HepG2 (cell line): ENCODE data around the gene TNNT1. TPM values are rescaled to one million over a fixed set of nuclear protein-coding genes. Genes with fewer than 3 reads are reported as not detected.

Experiments
- ATAC-seq: fragments of 200-7000 bp; cut with Tn5 transposase; 3 replicates; pipeline ENCODE4 v1.9.1; 2020; ENCODE audit warnings: mild to moderate bottlenecking, moderate library complexity
- BruUV-seq: library from RNA; stranded (reverse); fragments of 400-500 nt; replicated peaks from 2 replicates; lab custom pipeline; 2021; lab: Mats Ljungman, UMichigan
- CTCF ChIA-PET: fragments of 300-600 bp; formaldehyde crosslinking; extraction: SDS; loops from one replicate; lab custom pipeline; 2021; ENCODE audit warnings: low total read pairs, inconsistent platforms, low intra/inter-chr PET ratio; lab: Yijun Ruan, JAX
- POLR2A ChIA-PET: fragments of 350-600 bp; sonication (Branson Sonifier 250); formaldehyde crosslinking; loops from one replicate; lab custom pipeline; 2020; ENCODE audit warnings: antibody characterized with exemption, inconsistent platforms; lab: Yijun Ruan, JAX
- DNase-seq: peaks from one replicate; pipeline ENCODE4 v3.0.0-alpha.2; 2015; ENCODE audit warnings: low spot score
- FAIRE-seq: peaks from 3 replicates; lab custom pipeline; 2011; peaks lifted over from hg19 to GRCh38; lab: Jason Lieb, UNC
- H2AFZ ChIP-seq: one replicate; pipeline ENCODE4 v1.6.1; 2011; ENCODE audit warnings: low read length, inconsistent platforms
- H3K27ac ChIP-seq: fragments of 300-600 bp; 3 replicates; pipeline ENCODE4 v1.8.0; 2011; ENCODE audit warnings: mixed run types, mild to moderate bottlenecking, mixed read lengths, low read length, inconsistent platforms; ENCODE audit not compliant: insufficient read depth; ENCODE audit errors: extremely low read length
- H3K27me3 ChIP-seq, 2 experiments: fragments of 200-600 bp in 1 of 2; 2 replicates in 1 of 2; 3 replicates in 1 of 2; pipeline versions ENCODE4 v1.6.0 to v1.8.0; 2011; ENCODE audit warnings: low read length in 2 of 2, mild to moderate bottlenecking in 2 of 2, moderate library complexity in 2 of 2, inconsistent platforms in 1 of 2; ENCODE audit not compliant: insufficient read depth in 2 of 2, control insufficient read depth in 1 of 2
- H3K36me3 ChIP-seq, 2 experiments: fragments of 200-600 bp in 1 of 2; replicated peaks in 1 of 2; 2 replicates in 1 of 2; 3 replicates in 1 of 2; pipeline versions ENCODE4 v1.5.1 to v1.8.0; 2011; ENCODE audit warnings: low read length in 2 of 2, inconsistent platforms in 1 of 2; ENCODE audit not compliant: insufficient read depth in 2 of 2, control insufficient read depth in 1 of 2
- H3K4me1 ChIP-seq: 2 replicates; pipeline ENCODE4 v1.5.1; 2012; ENCODE audit warnings: low read length, inconsistent platforms; ENCODE audit not compliant: insufficient read depth
- H3K4me2 ChIP-seq: 2 replicates; pipeline ENCODE4 v1.6.0; 2011; ENCODE audit warnings: low read depth, low read length, inconsistent platforms
- H3K4me3 ChIP-seq, 3 experiments: fragments of 200-600 bp in 1 of 3; sonication (generic), shearing (Covaris generic) in 1 of 3; replicated peaks in 1 of 3; 2 replicates each; pipeline ENCODE4 v1.5.1; 2011 to 2016; ENCODE audit warnings: low read length in 3 of 3, inconsistent platforms in 2 of 3, low read depth in 2 of 3, mild to moderate bottlenecking in 2 of 3, control low read depth in 1 of 3, mixed read lengths in 1 of 3; ENCODE audit not compliant: insufficient read depth in 1 of 3
- H3K79me2 ChIP-seq: one replicate; pipeline ENCODE4 v1.6.1; 2011; ENCODE audit warnings: low read length, inconsistent platforms; ENCODE audit not compliant: insufficient read depth
- H3K9ac ChIP-seq: 2 replicates; pipeline ENCODE4 v1.6.0; 2011; ENCODE audit warnings: mild to moderate bottlenecking, low read depth, low read length, inconsistent platforms; ENCODE audit not compliant: insufficient read depth
- H3K9me3 ChIP-seq: 2 replicates; pipeline ENCODE4 v1.5.1; 2012; ENCODE audit warnings: mild to moderate bottlenecking, low read length
- H4K20me1 ChIP-seq: 2 replicates; pipeline ENCODE4 v1.6.0; 2011; ENCODE audit warnings: inconsistent platforms, mild to moderate bottlenecking, low read length, moderate library complexity; ENCODE audit not compliant: insufficient read depth
- EZH2 ChIP-seq: conservative IDR thresholded peaks from 2 replicates; pipeline ENCODE4 v1.6.1; 2012; ENCODE audit warnings: mild to moderate bottlenecking, low read depth, low read length, moderate library complexity
- ISX ChIP-seq: sonication (generic); formaldehyde crosslinking; conservative IDR thresholded peaks from 2 replicates; pipeline ENCODE4 v1.5.0; 2020; ENCODE audit warnings: missing genetic modification reagents
- RBAK ChIP-seq: sonication (generic); formaldehyde crosslinking; IDR thresholded peaks from 2 replicates; pipeline ENCODE4 v1.5.1; 2020; ENCODE audit warnings: mild to moderate bottlenecking, missing genetic modification reagents
- ZBTB3 ChIP-seq: sonication (generic); formaldehyde crosslinking; IDR thresholded peaks from 2 replicates; pipeline ENCODE4 v1.4.0; 2020; ENCODE audit warnings: low read depth, mild to moderate bottlenecking, moderate library complexity, missing genetic modification reagents, borderline replicate concordance
- ZEB1 ChIP-seq: IDR thresholded peaks from 2 replicates; pipeline ENCODE4 v1.6.1; 2012; ENCODE audit warnings: mild to moderate bottlenecking, low read depth, inconsistent platforms; ENCODE audit not compliant: insufficient replicate concordance
- ZFP62 ChIP-seq: sonication (generic); formaldehyde crosslinking; IDR thresholded peaks from 2 replicates; pipeline ENCODE4 v1.4.0; 2020; ENCODE audit warnings: missing genetic modification reagents
- ZNF10 ChIP-seq: sonication (generic); formaldehyde crosslinking; IDR thresholded peaks from 2 replicates; pipeline ENCODE4 v1.4.0; 2020; ENCODE audit warnings: mild to moderate bottlenecking, low read depth, missing genetic modification reagents, borderline replicate concordance
- ZNF547 ChIP-seq: sonication (generic); formaldehyde crosslinking; IDR thresholded peaks from 2 replicates; pipeline ENCODE4 v1.5.1; 2020; ENCODE audit warnings: mild to moderate bottlenecking, missing genetic modification reagents
- ZNF563 ChIP-seq: sonication (generic); formaldehyde crosslinking; IDR thresholded peaks from 2 replicates; pipeline ENCODE4 v1.8.0; 2022; ENCODE audit warnings: mild to moderate bottlenecking, moderate library complexity, missing genetic modification reagents
- WGBS: methylation state at CpG from one replicate; pipeline ENCODE4 v1.1.6; 2017; ENCODE audit warnings: low lambda C conversion rate; 5-methylcytosine and 5-hydroxymethylcytosine counted together
- in situ Hi-C: cut with HindIII; loops from 2 replicates; pipeline ENCODE4 v1.10.0; 2017; ENCODE audit warnings: low pct_unique_long_range_greater_than_20kb; ENCODE audit not compliant: extremely low pct_ligation_motif_present
- intact Hi-C: fragments of 100-400 bp; cut with micrococcal nuclease; formaldehyde crosslinking; loops from one replicate; pipeline ENCODE4 v1.10.0; 2022; ENCODE audit not compliant: unreplicated experiment
- polyA plus RNA-seq, 8 experiments: library from polyadenylated mRNA; depleted of rRNA in 3 of 8; stranded (reverse) in 7 of 8; unstranded in 1 of 8; fragments of >200 nt; fragmentation: Illumina TruSeq in 4 of 8; extraction: Trizol in 4 of 8; gene quantifications; 2 replicates each; pipeline versions ENCODE4 v1.2.1 to v1.2.3, GENCODE V29; 2011 to 2016; ENCODE audit warnings: low read depth in 4 of 8, missing spikeins in 1 of 8, mixed read lengths in 1 of 8; ENCODE audit not compliant: insufficient read depth in 1 of 8
- total RNA-seq, 5 experiments: library from RNA; depleted of rRNA; stranded (reverse); fragments of >200 nt; fragmentation: Illumina TruSeq; extraction: Trizol; gene quantifications; 2 replicates each; pipeline ENCODE4 v1.2.3, GENCODE V29; 2016; ENCODE audit warnings: low read depth in 1 of 5
- TF ChIP-seq, protein P1 (sequence below): sonication (generic); formaldehyde crosslinking; IDR thresholded peaks from 2 replicates; pipeline ENCODE4 v1.5.0; 2020; ENCODE audit warnings: mild to moderate bottlenecking, missing genetic modification reagents, moderate library complexity
- TF ChIP-seq, protein P2 (sequence below): sonication (generic); formaldehyde crosslinking; IDR thresholded peaks from 2 replicates; pipeline ENCODE4 v1.4.0; 2020; ENCODE audit warnings: missing genetic modification reagents
- TF ChIP-seq, protein P3 (sequence below): sonication (generic); formaldehyde crosslinking; IDR thresholded peaks from 2 replicates; pipeline ENCODE4 v1.5.0; 2020; ENCODE audit warnings: mild to moderate bottlenecking, missing genetic modification reagents

Gene TNNT1
- total and polyA plus RNA-seq, 2 of the 13 experiments (the other 11 are each of a cell fraction or from before 2014, with no cell fraction given) = 1.3 to 2.4 TPM

DNA sequence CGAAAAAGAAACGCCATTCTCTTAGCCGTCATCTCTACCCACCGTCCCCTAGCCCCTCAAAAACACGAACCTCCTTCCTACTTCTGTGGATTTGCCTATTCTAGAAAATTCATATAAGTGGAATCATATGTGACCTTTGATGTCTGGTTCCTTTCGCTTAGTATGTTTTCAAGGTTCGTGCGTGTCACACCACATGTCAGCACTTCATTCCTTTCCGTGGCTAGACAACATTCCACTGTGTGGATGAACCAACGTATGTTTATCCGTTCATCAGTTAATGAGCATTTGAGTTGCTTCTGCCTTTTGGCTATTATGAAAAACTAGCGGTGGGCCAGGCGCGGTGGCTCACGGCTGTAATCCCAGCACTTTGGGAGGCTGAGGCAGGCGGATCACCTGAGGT lies 17.6 kb downstream of the TNNT1 start:
- CTCF ChIA-PET = interaction anchor here (1.5 kb wide), 1 partner anchor 250 kb away, joined by 3 read pairs; no protein-coding TSS in a partner anchor
- no peak for FAIRE-seq

DNA sequence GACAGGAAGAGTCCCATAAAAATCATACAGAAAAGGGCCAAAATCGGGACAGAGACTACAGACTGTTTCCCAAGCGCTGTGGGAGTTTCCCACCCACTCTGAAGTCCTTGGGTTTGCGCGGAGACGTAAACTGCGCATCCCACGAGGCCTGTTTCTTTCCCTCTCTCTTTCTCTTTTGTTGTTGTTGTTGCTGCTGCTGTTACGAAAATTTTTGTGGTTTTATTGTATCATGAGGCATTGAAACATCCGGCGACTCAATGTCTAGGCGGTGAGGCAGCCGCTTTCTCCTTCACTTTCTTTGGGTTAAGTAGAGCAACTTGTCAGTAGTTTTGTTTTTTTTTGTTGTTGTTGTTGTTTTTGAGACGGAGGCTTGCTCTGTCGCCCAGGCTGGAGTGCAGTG lies 30.0 kb downstream of the TNNT1 start:
- ATAC-seq (no peak), FAIRE-seq (no peak), DNase-seq (no peak)
- H3K9ac ChIP-seq = no peak overlapping the region
- peaks cover 14% of the 10 kb centered on the region for H4K20me1 ChIP-seq
- POLR2A ChIA-PET = interaction anchor here (1.7 kb wide), 1 partner anchor 357 kb away, joined by 7 read pairs; the partner anchor contains the start of gene ZNF628
- 90% methylated on average over 14 of the region's 14 CpGs for WGBS
- intact Hi-C loops (no loop called here), in situ Hi-C loops (no loop called here)
- H2AFZ ChIP-seq = no peak overlapping the region
- no TSS peak for BruUV-seq
- H3K4me3 ChIP-seq = no peak overlapping the region
- no peaks in the 10 kb centered on the region for H3K9me3 ChIP-seq
- no peak overlapping the region for H3K27ac ChIP-seq
- CTCF ChIA-PET = no interaction called here
- H3K4me1 ChIP-seq = peaks cover 41% of the 10 kb centered on the region
- H3K27me3 ChIP-seq = peaks cover 0 to 14% of the 10 kb centered on the region in 2 experiments; a peak in 2 of 5 replicates
- H3K36me3 ChIP-seq = no peaks in the 10 kb centered on the region
- no peak overlapping the region for H3K4me2 ChIP-seq
- peaks cover 29% of the 10 kb centered on the region for H3K79me2 ChIP-seq
- TF ChIP-seq, protein P1, sequence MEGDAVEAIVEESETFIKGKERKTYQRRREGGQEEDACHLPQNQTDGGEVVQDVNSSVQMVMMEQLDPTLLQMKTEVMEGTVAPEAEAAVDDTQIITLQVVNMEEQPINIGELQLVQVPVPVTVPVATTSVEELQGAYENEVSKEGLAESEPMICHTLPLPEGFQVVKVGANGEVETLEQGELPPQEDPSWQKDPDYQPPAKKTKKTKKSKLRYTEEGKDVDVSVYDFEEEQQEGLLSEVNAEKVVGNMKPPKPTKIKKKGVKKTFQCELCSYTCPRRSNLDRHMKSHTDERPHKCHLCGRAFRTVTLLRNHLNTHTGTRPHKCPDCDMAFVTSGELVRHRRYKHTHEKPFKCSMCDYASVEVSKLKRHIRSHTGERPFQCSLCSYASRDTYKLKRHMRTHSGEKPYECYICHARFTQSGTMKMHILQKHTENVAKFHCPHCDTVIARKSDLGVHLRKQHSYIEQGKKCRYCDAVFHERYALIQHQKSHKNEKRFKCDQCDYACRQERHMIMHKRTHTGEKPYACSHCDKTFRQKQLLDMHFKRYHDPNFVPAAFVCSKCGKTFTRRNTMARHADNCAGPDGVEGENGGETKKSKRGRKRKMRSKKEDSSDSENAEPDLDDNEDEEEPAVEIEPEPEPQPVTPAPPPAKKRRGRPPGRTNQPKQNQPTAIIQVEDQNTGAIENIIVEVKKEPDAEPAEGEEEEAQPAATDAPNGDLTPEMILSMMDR (CRISPR knock-in tag) = no peak
- TF ChIP-seq RBAK (CRISPR knock-in tag) (no peak), ZFP62 (no peak), ZEB1 (no peak), ISX (CRISPR knock-in tag) (no peak), EZH2 (no peak), ZBTB3 (CRISPR knock-in tag) (no peak), ZNF563 (CRISPR knock-in tag) (no peak)
- TF ChIP-seq, protein P2, sequence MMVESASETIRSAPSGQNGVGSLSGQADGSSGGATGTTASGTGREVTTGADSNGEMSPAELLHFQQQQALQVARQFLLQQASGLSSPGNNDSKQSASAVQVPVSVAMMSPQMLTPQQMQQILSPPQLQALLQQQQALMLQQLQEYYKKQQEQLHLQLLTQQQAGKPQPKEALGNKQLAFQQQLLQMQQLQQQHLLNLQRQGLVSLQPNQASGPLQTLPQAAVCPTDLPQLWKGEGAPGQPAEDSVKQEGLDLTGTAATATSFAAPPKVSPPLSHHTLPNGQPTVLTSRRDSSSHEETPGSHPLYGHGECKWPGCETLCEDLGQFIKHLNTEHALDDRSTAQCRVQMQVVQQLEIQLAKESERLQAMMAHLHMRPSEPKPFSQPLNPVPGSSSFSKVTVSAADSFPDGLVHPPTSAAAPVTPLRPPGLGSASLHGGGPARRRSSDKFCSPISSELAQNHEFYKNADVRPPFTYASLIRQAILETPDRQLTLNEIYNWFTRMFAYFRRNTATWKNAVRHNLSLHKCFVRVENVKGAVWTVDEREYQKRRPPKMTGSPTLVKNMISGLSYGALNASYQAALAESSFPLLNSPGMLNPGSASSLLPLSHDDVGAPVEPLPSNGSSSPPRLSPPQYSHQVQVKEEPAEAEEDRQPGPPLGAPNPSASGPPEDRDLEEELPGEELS (CRISPR knock-in tag) = no peak

More for the DNA sequence above, 17.6 kb downstream of the TNNT1 start:
- ATAC-seq = no peak
- H3K27ac ChIP-seq = no peak overlapping the region
- DNase-seq = no peak
- H4K20me1 ChIP-seq = no peaks in the 10 kb centered on the region
- H3K9ac ChIP-seq = no peak overlapping the region
- no peak overlapping the region for H3K4me2 ChIP-seq
- H3K4me1 ChIP-seq = no peaks in the 10 kb centered on the region
- no peaks in the 10 kb centered on the region for H3K36me3 ChIP-seq
- no peaks in the 10 kb centered on the region for H3K9me3 ChIP-seq
- no TSS peak for BruUV-seq
- no peak for TF ChIP-seq ZNF10
- TF ChIP-seq, protein P3, sequence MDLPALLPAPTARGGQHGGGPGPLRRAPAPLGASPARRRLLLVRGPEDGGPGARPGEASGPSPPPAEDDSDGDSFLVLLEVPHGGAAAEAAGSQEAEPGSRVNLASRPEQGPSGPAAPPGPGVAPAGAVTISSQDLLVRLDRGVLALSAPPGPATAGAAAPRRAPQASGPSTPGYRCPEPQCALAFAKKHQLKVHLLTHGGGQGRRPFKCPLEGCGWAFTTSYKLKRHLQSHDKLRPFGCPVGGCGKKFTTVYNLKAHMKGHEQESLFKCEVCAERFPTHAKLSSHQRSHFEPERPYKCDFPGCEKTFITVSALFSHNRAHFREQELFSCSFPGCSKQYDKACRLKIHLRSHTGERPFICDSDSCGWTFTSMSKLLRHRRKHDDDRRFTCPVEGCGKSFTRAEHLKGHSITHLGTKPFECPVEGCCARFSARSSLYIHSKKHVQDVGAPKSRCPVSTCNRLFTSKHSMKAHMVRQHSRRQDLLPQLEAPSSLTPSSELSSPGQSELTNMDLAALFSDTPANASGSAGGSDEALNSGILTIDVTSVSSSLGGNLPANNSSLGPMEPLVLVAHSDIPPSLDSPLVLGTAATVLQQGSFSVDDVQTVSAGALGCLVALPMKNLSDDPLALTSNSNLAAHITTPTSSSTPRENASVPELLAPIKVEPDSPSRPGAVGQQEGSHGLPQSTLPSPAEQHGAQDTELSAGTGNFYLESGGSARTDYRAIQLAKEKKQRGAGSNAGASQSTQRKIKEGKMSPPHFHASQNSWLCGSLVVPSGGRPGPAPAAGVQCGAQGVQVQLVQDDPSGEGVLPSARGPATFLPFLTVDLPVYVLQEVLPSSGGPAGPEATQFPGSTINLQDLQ = no peak
- no peak for TF ChIP-seq ZNF547 (CRISPR knock-in tag)
- in situ Hi-C loops = no loop called here
- WGBS = 56% methylated on average over 16 of the region's 16 CpGs
- intact Hi-C loops = loop anchor here (5.0 kb wide), 1 partner anchor 249 kb away; no protein-coding TSS in a partner anchor
- no peak overlapping the region for H2AFZ ChIP-seq
- H3K4me3 ChIP-seq = no peak overlapping the region
- POLR2A ChIA-PET = no interaction called here
- H3K79me2 ChIP-seq = no peaks in the 10 kb centered on the region
- peaks cover 0 to 27% of the 10 kb centered on the region in 2 experiments; a peak in 1 of 5 replicates for H3K27me3 ChIP-seq
